Measurements from ENCODE around the gene VAC14. TPM values are rescaled to one million over a fixed set of nuclear protein-coding genes. Genes with fewer than 3 reads are reported as not detected.
"Not testable (repeated sequence)": the region's sequence is repeated elsewhere in the genome, so short reads cannot be mapped to it uniquely, and the experiment has no call there.

Gene VAC14
- total RNA-seq, 1 donor from 2014 or later = 21.7 TPM

- ATAC-seq (no peak), DNase-seq (ENCODE audit: missing footprints) (peak; percentile 61)
- intact Hi-C loops (cut with DNase I) = loop anchor here (2.0 kb wide), 2 partner anchors 58 to 90 kb away; no protein-coding TSS in a partner anchor
These were observed 120.2 kb downstream of the VAC14 start for GRCh38 chr16:70680495-70681381.

- DNase-seq (ENCODE audit: missing footprints) (peak; percentile 68), ATAC-seq (peak; percentile 34)
- intact Hi-C loops (cut with DNase I) = loop anchor here (2.0 kb wide), 2 partner anchors 59 to 91 kb away; no protein-coding TSS in a partner anchor
These were observed 121.1 kb downstream of the VAC14 start for GRCh38 chr16:70679671-70680494.

DNA sequence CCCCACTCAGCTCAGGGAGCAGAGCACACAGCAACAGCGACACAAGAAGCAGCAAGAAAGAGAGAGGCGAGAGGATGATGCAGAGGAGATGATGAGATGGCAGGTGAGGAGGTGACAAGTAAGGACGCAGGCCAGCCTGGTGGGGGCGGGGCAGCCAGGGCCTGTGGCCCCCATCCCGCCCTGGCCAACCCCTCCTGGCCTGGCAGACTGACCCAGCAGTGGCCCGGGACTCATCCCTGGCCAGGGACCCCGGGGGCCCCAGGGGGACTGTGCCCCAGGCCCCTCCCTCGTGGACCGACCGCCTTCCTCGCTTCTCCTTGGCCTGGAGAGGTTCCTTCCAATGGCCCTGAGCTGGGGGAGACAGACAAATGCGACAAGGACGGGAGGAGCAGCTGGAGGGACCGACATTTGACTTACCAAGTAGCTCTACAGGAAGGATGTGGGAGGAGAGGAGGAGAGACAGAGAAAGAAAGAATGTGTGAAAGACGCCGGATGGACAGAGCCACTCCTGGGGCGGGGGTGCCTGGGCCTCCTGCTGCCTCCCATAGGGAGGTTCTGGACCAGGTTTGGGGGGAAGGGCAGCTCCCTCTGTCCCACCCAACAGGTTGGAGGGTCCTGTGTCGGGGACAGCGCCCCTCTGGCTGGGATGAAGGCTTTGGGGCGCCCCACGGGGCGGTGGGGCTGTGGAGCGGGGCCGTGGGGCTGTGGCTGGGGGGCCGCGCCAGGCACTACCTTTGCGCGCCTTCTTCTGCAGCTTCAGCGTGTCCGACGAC is 121.9 kb downstream of the VAC14 start:
- intact Hi-C loops (cut with DNase I) = no loop called here
- DNase-seq (ENCODE audit: missing footprints) = peak; percentile 42
- ATAC-seq = no peak

GRCh38 chr16:70678121-70678897 is 122.6 kb downstream of the VAC14 start:
- ATAC-seq (no peak), DNase-seq (ENCODE audit: missing footprints) (peak; percentile 50)
- intact Hi-C loops (cut with DNase I) = no loop called here

- intact Hi-C loops (cut with DNase I) = no loop called here
- ATAC-seq (no peak), DNase-seq (ENCODE audit: missing footprints) (peak; percentile 56)
These were observed 123.3 kb downstream of the VAC14 start for GRCh38 chr16:70677499-70678120.

DNA sequence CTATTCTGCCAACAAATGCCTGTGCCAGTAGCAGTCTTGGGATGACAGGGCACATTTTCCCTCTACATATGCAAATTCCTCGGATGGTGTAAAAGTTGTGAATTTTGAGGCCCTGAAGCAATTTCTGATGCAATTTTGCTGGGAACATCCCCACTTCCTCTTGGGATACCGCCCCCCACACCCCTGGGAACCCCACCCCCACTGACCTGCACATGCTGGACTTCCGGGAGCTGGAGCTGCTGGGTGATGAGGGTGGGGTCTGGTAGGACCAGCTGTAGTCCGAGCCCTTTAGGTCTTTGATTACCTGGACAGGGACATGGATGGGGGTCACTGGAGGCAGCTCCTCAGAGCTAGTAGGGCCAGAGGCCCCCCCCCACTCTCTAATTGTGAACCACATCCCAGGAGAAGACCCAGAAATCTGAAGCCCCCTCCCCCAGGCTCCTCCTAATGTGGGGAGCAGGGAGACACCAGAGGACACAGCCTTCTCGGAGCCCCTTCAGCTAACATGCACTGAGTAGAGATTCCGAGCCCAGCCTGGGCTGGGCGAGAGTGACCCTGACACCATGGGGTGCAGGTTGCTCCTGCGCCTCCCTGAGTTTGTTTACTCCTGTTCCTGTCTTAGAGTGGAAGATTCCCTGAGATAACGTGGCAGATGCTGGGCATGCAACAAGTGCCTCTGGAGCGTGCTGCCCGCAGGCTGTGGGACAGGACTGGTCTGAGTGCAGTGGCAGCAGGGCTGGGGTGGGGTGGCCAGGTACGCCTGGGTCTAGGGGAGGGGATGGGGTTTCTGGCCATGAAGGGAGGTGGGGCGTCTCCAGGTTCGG is 124.1 kb downstream of the VAC14 start:
- DNase-seq (ENCODE audit: missing footprints) (peak; percentile 37), ATAC-seq (no peak)
- intact Hi-C loops (cut with DNase I) = no loop called here

- intact Hi-C loops (cut with DNase I) = no loop called here
- DNase-seq (ENCODE audit: missing footprints) = peak; percentile 74
- ATAC-seq = peak; percentile 68
These were observed 125.0 kb downstream of the VAC14 start for GRCh38 chr16:70675851-70676513.

DNA sequence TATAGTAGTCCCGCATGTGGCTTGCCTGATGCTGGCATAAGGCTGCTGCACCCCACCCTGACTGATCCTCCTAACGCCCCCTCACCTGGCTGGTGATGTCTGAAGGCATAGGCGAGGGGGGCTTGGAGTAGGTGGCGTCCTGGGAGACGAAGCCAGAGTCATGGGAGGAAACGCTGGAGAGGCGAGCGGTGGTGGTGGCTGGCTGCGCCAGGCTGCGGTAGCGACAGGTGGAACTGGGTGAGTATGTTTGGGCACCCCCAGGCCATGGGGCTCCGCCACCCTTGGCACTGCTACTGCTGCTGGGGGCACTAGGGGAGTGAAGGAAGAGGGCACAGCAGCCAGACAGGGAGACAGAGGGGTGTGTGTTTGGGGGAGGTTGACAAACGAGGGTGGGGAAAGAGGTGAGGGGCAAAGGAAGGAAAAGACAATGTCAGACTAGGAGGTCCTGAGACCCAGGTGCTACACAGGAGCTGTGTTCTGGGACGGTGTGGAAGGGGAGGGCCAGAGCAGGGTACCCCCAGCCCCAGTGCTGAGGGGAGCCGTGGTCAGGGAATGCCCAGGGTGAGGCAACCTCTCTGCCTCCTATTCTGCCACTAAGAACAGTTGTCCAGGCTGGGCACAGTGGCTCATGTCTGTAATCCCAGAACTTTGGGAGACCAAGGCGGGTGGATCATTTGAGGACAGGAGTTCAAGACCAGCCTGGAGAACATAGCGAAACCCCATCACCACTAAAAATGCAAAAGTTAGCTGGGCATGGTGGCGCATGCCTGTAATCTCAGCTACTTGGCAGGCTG is 126.5 kb downstream of the VAC14 start:
- intact Hi-C loops (cut with DNase I) = no loop called here
- ATAC-seq = no peak
- DNase-seq (ENCODE audit: missing footprints) = peak; percentile 53

DNA sequence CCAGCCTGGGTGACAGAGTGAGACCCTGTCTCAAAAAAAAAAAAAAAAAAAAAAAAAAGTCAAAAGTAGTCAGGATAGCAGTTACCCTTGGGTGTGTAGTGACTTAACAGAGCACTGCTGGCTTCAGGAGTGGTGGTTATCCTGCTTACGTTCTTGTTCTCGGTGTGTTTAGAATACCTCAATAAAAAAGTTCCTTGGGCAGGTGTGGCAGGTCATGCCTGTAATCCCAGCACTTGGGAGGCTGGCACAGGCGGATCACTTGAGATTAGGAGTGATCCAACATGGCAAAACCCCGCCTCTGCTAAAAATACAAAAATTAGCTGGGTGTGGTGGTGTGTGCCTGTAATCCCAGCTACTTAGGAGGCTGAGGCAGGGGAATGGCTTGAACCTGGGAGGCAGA is 130.0 kb downstream of the VAC14 start:
- intact Hi-C loops (cut with DNase I); DNase-seq (ENCODE audit: missing footprints); ATAC-seq: not testable (repeated sequence)

DNA sequence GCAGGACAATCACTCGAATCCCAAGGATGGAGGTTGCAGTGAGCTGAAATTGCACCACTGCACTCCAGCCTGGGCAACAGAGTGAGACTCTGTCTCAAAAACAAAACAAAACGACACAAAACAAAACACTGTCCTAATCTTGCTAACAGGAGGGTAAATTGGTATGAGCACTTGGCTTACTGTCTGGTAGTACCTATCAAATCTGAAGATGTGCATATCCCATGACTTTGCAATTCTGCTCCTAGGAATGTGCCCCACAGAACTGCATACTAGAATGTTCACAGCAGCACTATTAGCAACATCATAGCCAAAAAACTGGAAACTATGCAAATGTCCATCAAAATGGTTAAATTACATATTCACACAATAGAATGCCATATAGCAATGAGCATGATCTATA is 130.8 kb downstream of the VAC14 start:
- intact Hi-C loops (cut with DNase I) = no loop called here
- ATAC-seq (no peak), DNase-seq (ENCODE audit: missing footprints) (no peak)

DNA sequence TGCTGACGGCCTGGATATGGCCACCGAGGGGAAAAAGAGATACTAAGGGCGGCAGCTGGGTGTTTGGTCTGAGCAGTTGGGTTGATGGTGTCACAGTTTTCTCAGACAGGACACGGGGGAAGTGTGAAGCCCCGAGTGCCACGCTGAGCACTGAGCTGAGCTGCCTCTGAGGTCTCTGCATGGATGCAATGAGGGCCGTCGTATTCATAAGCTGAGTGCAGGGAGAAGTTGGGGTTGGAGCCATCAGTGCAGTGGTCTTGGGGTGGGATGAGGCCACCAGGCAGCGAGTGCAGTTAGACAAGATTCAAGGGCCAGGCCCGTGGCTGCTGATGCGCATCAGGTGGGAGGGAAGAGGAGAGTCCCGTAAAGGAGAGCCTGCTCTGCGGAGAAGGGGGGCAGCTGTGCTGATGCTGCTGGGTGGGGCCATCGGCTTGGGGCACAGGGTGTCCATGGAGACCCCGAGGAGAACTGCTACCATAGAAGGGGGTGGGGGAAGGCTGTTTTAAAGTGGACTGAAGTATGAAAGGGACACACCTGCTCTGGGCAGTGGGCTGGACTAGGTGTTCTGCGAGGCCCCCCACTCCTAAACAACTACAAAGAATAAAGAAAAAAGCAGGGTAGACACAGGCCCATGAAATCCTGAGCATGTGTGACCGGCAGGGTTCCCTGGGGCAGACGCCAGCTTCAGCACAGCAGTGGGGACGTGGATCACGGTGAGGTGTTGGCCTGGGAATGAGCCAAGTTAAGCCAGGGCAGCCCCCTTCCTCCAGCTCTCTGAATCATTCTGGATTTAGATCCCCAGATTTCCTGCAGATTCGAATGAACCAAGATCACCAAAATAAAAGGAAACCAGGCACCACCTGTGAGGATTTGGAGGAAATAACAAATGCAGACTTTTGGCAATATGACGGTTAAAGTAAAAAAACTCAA is 134.9 kb downstream of the VAC14 start:
- intact Hi-C loops (cut with DNase I) = no loop called here
- ATAC-seq (no peak), DNase-seq (ENCODE audit: missing footprints) (no peak)

DNA sequence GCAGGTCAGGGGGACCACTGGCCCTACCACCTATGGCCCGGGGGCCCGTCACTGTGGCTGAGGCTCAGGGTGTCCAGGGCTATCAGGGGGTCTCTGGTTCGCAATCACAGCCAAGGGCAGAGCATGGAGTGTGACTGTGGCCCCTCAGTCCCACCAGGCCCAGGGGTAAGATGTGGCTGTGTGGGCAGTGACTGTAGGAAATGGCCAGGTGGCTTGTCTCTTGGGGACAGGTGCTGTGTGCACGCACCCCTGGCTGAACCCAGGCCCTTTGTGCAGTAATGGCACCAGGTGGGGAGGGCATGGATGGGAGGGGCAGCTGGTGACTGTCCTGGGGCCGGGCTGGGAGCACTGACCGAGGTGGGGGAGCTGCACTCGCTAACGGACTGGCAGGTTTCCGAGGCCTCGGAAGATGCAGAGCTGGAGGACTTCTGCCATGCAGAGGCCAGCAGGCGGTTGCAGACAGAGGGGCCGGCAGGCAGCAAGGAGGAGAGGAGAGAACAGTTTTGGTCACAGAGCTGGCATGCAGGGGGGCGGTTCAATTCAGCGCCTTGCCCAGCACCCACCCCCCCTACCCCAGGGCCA is 135.8 kb downstream of the VAC14 start:
- intact Hi-C loops (cut with DNase I) = no loop called here
- DNase-seq (ENCODE audit: missing footprints) (no peak), ATAC-seq (no peak)

- ATAC-seq (no peak), DNase-seq (ENCODE audit: missing footprints) (no peak)
- intact Hi-C loops (cut with DNase I) = no loop called here
These were observed 136.4 kb downstream of the VAC14 start for GRCh38 chr16:70664325-70665112.

Data from Right ventricle myocardium inferior (tissue), 1 donor.